Endothelial cell of umbilical vein (primary cell): ENCODE measurements around the gene TMEM33. TPM values are rescaled to one million over a fixed set of nuclear protein-coding genes. Genes with fewer than 3 reads are reported as not detected.

Experiments
- BruUV-seq: library from RNA; stranded (reverse); fragments of 400-500 nt; replicated peaks from 2 replicates; lab custom pipeline; 2021; lab: Mats Ljungman, UMichigan
- CTCF ChIA-PET: fragments of 300-600, 350-600 bp; sonication (Branson Sonifier 250); formaldehyde crosslinking; loops from one replicate; lab custom pipeline; 2021; ENCODE audit warnings: antibody characterized with exemption, inconsistent platforms; lab: Charles Lee
- POLR2A ChIA-PET: fragments of 300-600, 350-600 bp; sonication (Branson Sonifier 250); formaldehyde crosslinking; loops from one replicate; lab custom pipeline; 2021; ENCODE audit warnings: antibody characterized with exemption, inconsistent platforms; lab: Charles Lee
- DNase-seq: peaks from one replicate; pipeline ENCODE4 v3.0.0-alpha.2; 2011; ENCODE audit warnings: low read depth, low spot score
- FAIRE-seq: peaks from 2 replicates; lab custom pipeline; 2011; peaks lifted over from hg19 to GRCh38; lab: Jason Lieb, UNC
- H2AFZ ChIP-seq: 2 replicates; pipeline ENCODE4 v1.6.0; 2012; ENCODE audit warnings: low read depth, low read length, control low read depth, inconsistent platforms
- H3K27ac ChIP-seq: 2 replicates; pipeline ENCODE4 v1.5.1; 2011; ENCODE audit warnings: low read depth, mild to moderate bottlenecking, control low read depth, low read length, moderate library complexity; ENCODE audit not compliant: insufficient read depth
- H3K27me3 ChIP-seq, 2 experiments: 2 replicates each; pipeline versions ENCODE4 v1.6.0 to v1.6.1; 2011; ENCODE audit warnings: low read length in 2 of 2, mixed read lengths in 1 of 2; ENCODE audit not compliant: control insufficient read depth in 2 of 2, insufficient read depth in 2 of 2
- H3K36me3 ChIP-seq, 2 experiments: 2 replicates in 1 of 2; 3 replicates in 1 of 2; pipeline ENCODE4 v1.5.1; 2011; ENCODE audit warnings: low read length in 2 of 2, mild to moderate bottlenecking in 1 of 2, moderate library complexity in 1 of 2; ENCODE audit not compliant: control insufficient read depth in 2 of 2, insufficient read depth in 2 of 2; ENCODE audit errors: extremely low read depth in 1 of 2
- H3K4me1 ChIP-seq: 3 replicates; pipeline ENCODE4 v1.5.1; 2011; ENCODE audit warnings: mild to moderate bottlenecking, low read length; ENCODE audit not compliant: control insufficient read depth, insufficient read depth; ENCODE audit errors: extremely low read depth
- H3K4me2 ChIP-seq: 2 replicates; pipeline ENCODE4 v1.6.1; 2011; ENCODE audit warnings: low read length, control low read depth, mixed read lengths; ENCODE audit not compliant: insufficient read depth
- H3K4me3 ChIP-seq, 3 experiments: fragments of 200-600 bp in 1 of 3; sonication (generic), shearing (Covaris generic) in 1 of 3; replicated peaks in 1 of 3; 2 replicates each; pipeline ENCODE4 v1.5.1; 2011 to 2016; ENCODE audit warnings: control low read depth in 3 of 3, low read length in 3 of 3, mild to moderate bottlenecking in 2 of 3, inconsistent platforms in 1 of 3, low read depth in 1 of 3, moderate library complexity in 1 of 3; ENCODE audit not compliant: insufficient read depth in 1 of 3
- H3K79me2 ChIP-seq: 2 replicates; pipeline ENCODE4 v1.6.0; 2012; ENCODE audit warnings: low read length, inconsistent platforms; ENCODE audit not compliant: control insufficient read depth, insufficient read depth
- H3K9ac ChIP-seq: replicated peaks from 2 replicates; pipeline ENCODE3; 2011; ENCODE audit warnings: low read length, control low read depth; ENCODE audit not compliant: insufficient read depth; ENCODE audit errors: extremely low read depth
- H3K9me1 ChIP-seq: replicated peaks from 3 replicates; pipeline ENCODE4 v1.6.0; 2011; ENCODE audit warnings: mild to moderate bottlenecking, low read length; ENCODE audit not compliant: control insufficient read depth, insufficient read depth; ENCODE audit errors: extremely low read depth
- H3K9me3 ChIP-seq: replicated peaks from 2 replicates; pipeline ENCODE4 v1.5.1; 2012; ENCODE audit warnings: low read length, inconsistent platforms; ENCODE audit not compliant: control insufficient read depth, insufficient read depth
- H4K20me1 ChIP-seq: replicated peaks from 2 replicates; pipeline ENCODE3; 2011; ENCODE audit warnings: mild to moderate bottlenecking, low read length; ENCODE audit not compliant: control insufficient read depth, insufficient read depth; ENCODE audit errors: extremely low read depth
- EZH2 ChIP-seq: IDR thresholded peaks from 2 replicates; pipeline ENCODE4 v1.6.1; 2012; ENCODE audit warnings: borderline replicate concordance, low read depth, mild to moderate bottlenecking, moderate library complexity, low read length, inconsistent platforms; ENCODE audit not compliant: severe bottlenecking
- FOS ChIP-seq: IDR thresholded peaks from 2 replicates; pipeline ENCODE4 v1.6.1; 2011; ENCODE audit warnings: mild to moderate bottlenecking, low read length, moderate library complexity, borderline replicate concordance; ENCODE audit not compliant: insufficient read depth
- GATA2 ChIP-seq: IDR thresholded peaks from 2 replicates; pipeline ENCODE4 v1.7.0; 2011; ENCODE audit warnings: low read depth, mild to moderate bottlenecking, moderate library complexity, mixed read lengths, low read length; ENCODE audit not compliant: insufficient read length, insufficient read depth
- JUN ChIP-seq: IDR thresholded peaks from 2 replicates; pipeline ENCODE4 v1.6.1; 2011; ENCODE audit warnings: borderline replicate concordance, low read depth; ENCODE audit not compliant: insufficient read length, insufficient read depth
- MYC ChIP-seq: IDR thresholded peaks from one replicate; pipeline ENCODE4 v1.6.1; 2011; ENCODE audit warnings: mild to moderate bottlenecking, low read depth, low read length
- POLR2A ChIP-seq: IDR thresholded peaks from 2 replicates; pipeline ENCODE4 v1.6.1; 2012; ENCODE audit warnings: low read depth, mild to moderate bottlenecking, control low read depth, low read length
- POLR2AphosphoS5 ChIP-seq: IDR thresholded peaks from 2 replicates; pipeline ENCODE4 v1.6.1; 2012; ENCODE audit warnings: low read depth, mild to moderate bottlenecking, control low read depth, low read length, moderate library complexity; ENCODE audit not compliant: insufficient read depth
- dilution Hi-C: fragments of 300-500 bp; cut with MboI; formaldehyde crosslinking; loops from one replicate; pipeline ENCODE4 v1.15.0; 2019; ENCODE audit warnings: low sequenced_read_pairs; ENCODE audit not compliant: extremely low pct_ligation_motif_present
- intact Hi-C: fragments of 100-400 bp; cut with micrococcal nuclease; formaldehyde crosslinking; loops from one replicate; pipeline ENCODE4 v1.10.0; 2022
- polyA plus RNA-seq, 4 experiments: library from polyadenylated mRNA; depleted of rRNA in 3 of 4; stranded (reverse) in 3 of 4; unstranded in 1 of 4; fragments of >200 nt; gene quantifications; 2 replicates each; pipeline versions ENCODE4 v1.2.1 to v1.2.3, GENCODE V29; 2011 to 2012; ENCODE audit warnings: missing spikeins in 1 of 4
- total RNA-seq: library from RNA; stranded (reverse); gene quantifications from 2 replicates; pipeline ENCODE4 v1.2.3, GENCODE V29; 2021
- TF ChIP-seq, protein P1 (sequence below): IDR thresholded peaks from 2 replicates; pipeline ENCODE4 v1.6.1; 2011; ENCODE audit not compliant: insufficient read depth, insufficient read length
- TF ChIP-seq, protein P2 (sequence below), 2 donors: IDR thresholded peaks; 1 replicate in 1 of 2; 2 replicates in 1 of 2; pipeline ENCODE4 v1.5.1; 2011; ENCODE audit warnings: low read length in 2 of 2, mild to moderate bottlenecking in 2 of 2, moderate library complexity in 2 of 2, control low read depth in 1 of 2, inconsistent platforms in 1 of 2, low read depth in 1 of 2; ENCODE audit not compliant: insufficient read depth in 1 of 2; ENCODE audit errors: extremely low read depth in 1 of 2

Gene TMEM33
- total and polyA plus RNA-seq, 2 donors (not counting 3 experiments of a cell fraction or from before 2014, with no cell fraction given) = 52.9 to 60.1 TPM

DNA sequence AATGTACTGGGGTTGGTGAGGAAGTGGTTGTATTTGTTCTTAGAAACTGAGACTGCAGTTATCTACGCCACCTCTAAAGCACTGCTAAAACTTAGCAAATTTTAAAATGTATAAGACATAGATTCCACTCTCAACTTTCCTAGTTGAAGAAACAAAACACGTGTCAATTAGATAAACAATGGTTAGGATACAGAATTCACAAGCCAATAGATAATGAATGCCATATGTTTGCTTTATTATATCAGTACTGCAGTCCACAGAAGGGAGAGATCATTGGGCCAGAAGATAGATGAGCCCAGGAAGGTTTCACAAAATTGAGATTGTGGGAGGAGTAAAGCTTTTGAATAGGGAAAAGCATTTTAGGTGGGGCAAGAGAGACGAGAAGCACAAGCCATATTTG lies 14.3 kb downstream of the TMEM33 start:
- CTCF ChIA-PET = interaction anchor here (1.5 kb wide), 1 partner anchor 14 kb away, joined by 4 read pairs; no protein-coding TSS in a partner anchor
- POLR2A ChIA-PET = no interaction called here

More for the DNA sequence above, 14.3 kb downstream of the TMEM33 start:
- Histone ChIP-seq H3K9me3 (no peaks in the 10 kb centered on the region), H3K27ac (no peak overlapping the region), H3K4me3 (no peak overlapping the region), H3K36me3 (peaks cover 6 to 19% of the 10 kb centered on the region in 2 experiments), H2AFZ (no peak overlapping the region), H3K4me1 (no peaks in the 10 kb centered on the region), H3K9ac (no peak overlapping the region), H3K4me2 (no peak overlapping the region), H3K9me1 (no peaks in the 10 kb centered on the region), H4K20me1 (peaks cover 2% of the 10 kb centered on the region), H3K79me2 (peaks cover 5% of the 10 kb centered on the region), H3K27me3 (no peaks in the 10 kb centered on the region)
- dilution Hi-C loops = no loop called here
- TF ChIP-seq MYC (no peak), FOS (no peak), GATA2 (no peak), JUN (no peak), EZH2 (no peak), POLR2A (no peak), POLR2AphosphoS5 (no peak)
- TF ChIP-seq, protein P1, sequence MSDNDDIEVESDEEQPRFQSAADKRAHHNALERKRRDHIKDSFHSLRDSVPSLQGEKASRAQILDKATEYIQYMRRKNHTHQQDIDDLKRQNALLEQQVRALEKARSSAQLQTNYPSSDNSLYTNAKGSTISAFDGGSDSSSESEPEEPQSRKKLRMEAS = no peak
- TF ChIP-seq, protein P2, sequence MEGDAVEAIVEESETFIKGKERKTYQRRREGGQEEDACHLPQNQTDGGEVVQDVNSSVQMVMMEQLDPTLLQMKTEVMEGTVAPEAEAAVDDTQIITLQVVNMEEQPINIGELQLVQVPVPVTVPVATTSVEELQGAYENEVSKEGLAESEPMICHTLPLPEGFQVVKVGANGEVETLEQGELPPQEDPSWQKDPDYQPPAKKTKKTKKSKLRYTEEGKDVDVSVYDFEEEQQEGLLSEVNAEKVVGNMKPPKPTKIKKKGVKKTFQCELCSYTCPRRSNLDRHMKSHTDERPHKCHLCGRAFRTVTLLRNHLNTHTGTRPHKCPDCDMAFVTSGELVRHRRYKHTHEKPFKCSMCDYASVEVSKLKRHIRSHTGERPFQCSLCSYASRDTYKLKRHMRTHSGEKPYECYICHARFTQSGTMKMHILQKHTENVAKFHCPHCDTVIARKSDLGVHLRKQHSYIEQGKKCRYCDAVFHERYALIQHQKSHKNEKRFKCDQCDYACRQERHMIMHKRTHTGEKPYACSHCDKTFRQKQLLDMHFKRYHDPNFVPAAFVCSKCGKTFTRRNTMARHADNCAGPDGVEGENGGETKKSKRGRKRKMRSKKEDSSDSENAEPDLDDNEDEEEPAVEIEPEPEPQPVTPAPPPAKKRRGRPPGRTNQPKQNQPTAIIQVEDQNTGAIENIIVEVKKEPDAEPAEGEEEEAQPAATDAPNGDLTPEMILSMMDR (IDR thresholded peaks at IDR 0.05; ENCODE audit: extremely low read depth in 1 of 2, insufficient read depth in 1 of 2, low read depth in 1 of 2, low read length in 2 of 2) = no peak
- DNase-seq (no peak), FAIRE-seq (no peak)
- BruUV-seq = no TSS peak
- intact Hi-C loops = no loop called here
